ENCODE data around the gene ST8SIA6. TPM values are rescaled to one million over a fixed set of nuclear protein-coding genes. Genes with fewer than 3 reads are reported as not detected.

Gene ST8SIA6
- total and polyA plus RNA-seq, 2 of the 8 experiments (the other 6 are each of a cell fraction or from before 2014, with no cell fraction given): 0.70 to 1.1 TPM

GRCh38 chr10:17413876-17414275 is 40.5 kb downstream of the ST8SIA6 start (continued):
- TF ChIP-seq KDM1A (IDR thresholded peaks at IDR 0.05; ENCODE audit: borderline replicate concordance, low read length) (no peak), BRCA1 (IDR thresholded peaks at IDR 0.05; ENCODE audit: low read depth, low read length) (no peak), ZNF274 (IDR thresholded peaks at IDR 0.05; ENCODE audit: borderline replicate concordance, extremely low read depth, low read length) (no peak), E2F6 (IDR thresholded peaks at IDR 0.05) (no peak)

Measured in H1 (cell line).